HepG2 (cell line): Measurements from ENCODE around the gene MCC. TPM values are rescaled to one million over a fixed set of nuclear protein-coding genes. Genes with fewer than 3 reads are reported as not detected.

Experiments
- CEBPZ ChIP-seq: IDR thresholded peaks from 2 replicates; pipeline ENCODE4 v1.6.1; 2012; ENCODE audit warnings: low read length, improper control_type of control experiment
- FOXA3 ChIP-seq: IDR thresholded peaks from 2 replicates; pipeline ENCODE4 v1.6.1; 2016; ENCODE audit warnings: missing genetic modification reagents, missing compliant biosample characterization
- PHF5A ChIP-seq: IDR thresholded peaks from one replicate; pipeline ENCODE4 v1.6.1; 2018; ENCODE audit warnings: low read depth, missing genetic modification reagents; ENCODE audit not compliant: unreplicated experiment
- SMARCE1 ChIP-seq: fragments of 450-650 bp; IDR thresholded peaks from 2 replicates; pipeline ENCODE4 v1.6.1; 2017; ENCODE audit warnings: borderline replicate concordance
- TARDBP ChIP-seq: sonication (generic); formaldehyde crosslinking; IDR thresholded peaks from 2 replicates; pipeline ENCODE4 v1.8.0; 2022; ENCODE audit warnings: mild to moderate bottlenecking, missing genetic modification reagents
- THYN1 ChIP-seq: sonication (generic); formaldehyde crosslinking; IDR thresholded peaks from 2 replicates; pipeline ENCODE4 v1.8.1; 2023; ENCODE audit warnings: low read depth, mild to moderate bottlenecking, moderate library complexity, missing genetic modification reagents, borderline replicate concordance
- TIGD3 ChIP-seq: sonication (generic); formaldehyde crosslinking; IDR thresholded peaks from 2 replicates; pipeline ENCODE4 v1.5.1; 2020; ENCODE audit warnings: mild to moderate bottlenecking, missing genetic modification reagents, borderline replicate concordance
- ZNF746 ChIP-seq: sonication (generic); formaldehyde crosslinking; IDR thresholded peaks from 2 replicates; pipeline ENCODE4 v1.8.0; 2022; ENCODE audit warnings: mild to moderate bottlenecking, missing genetic modification reagents
- polyA plus RNA-seq, 8 experiments: library from polyadenylated mRNA; depleted of rRNA in 3 of 8; stranded (reverse) in 7 of 8; unstranded in 1 of 8; fragments of >200 nt; fragmentation: Illumina TruSeq in 4 of 8; extraction: Trizol in 4 of 8; gene quantifications; 2 replicates each; pipeline versions ENCODE4 v1.2.1 to v1.2.3, GENCODE V29; 2011 to 2016; ENCODE audit warnings: low read depth in 4 of 8, missing spikeins in 1 of 8, mixed read lengths in 1 of 8; ENCODE audit not compliant: insufficient read depth in 1 of 8
- total RNA-seq, 5 experiments: library from RNA; depleted of rRNA; stranded (reverse); fragments of >200 nt; fragmentation: Illumina TruSeq; extraction: Trizol; gene quantifications; 2 replicates each; pipeline ENCODE4 v1.2.3, GENCODE V29; 2016; ENCODE audit warnings: low read depth in 1 of 5
- TF ChIP-seq, protein P1 (sequence below): sonication (generic); formaldehyde crosslinking; IDR thresholded peaks from 2 replicates; pipeline ENCODE4 v1.4.0; 2020; ENCODE audit warnings: mild to moderate bottlenecking, missing genetic modification reagents

MCC gene
- total and polyA plus RNA-seq, 2 of the 13 experiments (the other 11 are each of a cell fraction or from before 2014, with no cell fraction given): 0.55 to 2.4 TPM

- TF ChIP-seq, protein P1, sequence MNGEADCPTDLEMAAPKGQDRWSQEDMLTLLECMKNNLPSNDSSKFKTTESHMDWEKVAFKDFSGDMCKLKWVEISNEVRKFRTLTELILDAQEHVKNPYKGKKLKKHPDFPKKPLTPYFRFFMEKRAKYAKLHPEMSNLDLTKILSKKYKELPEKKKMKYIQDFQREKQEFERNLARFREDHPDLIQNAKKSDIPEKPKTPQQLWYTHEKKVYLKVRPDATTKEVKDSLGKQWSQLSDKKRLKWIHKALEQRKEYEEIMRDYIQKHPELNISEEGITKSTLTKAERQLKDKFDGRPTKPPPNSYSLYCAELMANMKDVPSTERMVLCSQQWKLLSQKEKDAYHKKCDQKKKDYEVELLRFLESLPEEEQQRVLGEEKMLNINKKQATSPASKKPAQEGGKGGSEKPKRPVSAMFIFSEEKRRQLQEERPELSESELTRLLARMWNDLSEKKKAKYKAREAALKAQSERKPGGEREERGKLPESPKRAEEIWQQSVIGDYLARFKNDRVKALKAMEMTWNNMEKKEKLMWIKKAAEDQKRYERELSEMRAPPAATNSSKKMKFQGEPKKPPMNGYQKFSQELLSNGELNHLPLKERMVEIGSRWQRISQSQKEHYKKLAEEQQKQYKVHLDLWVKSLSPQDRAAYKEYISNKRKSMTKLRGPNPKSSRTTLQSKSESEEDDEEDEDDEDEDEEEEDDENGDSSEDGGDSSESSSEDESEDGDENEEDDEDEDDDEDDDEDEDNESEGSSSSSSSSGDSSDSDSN (CRISPR knock-in tag): no peak
- TF ChIP-seq FOXA3 (CRISPR knock-in tag) (no peak), SMARCE1 (no peak), ZNF746 (no peak), TIGD3 (no peak), CEBPZ (no peak), TARDBP (no peak), PHF5A (no peak), THYN1 (CRISPR knock-in tag) (no peak)
These were observed 243.3 kb downstream of the MCC start (continued) for GRCh38 chr5:113244966-113245365.
